ENCODE data around the gene TMEM269.

DNA sequence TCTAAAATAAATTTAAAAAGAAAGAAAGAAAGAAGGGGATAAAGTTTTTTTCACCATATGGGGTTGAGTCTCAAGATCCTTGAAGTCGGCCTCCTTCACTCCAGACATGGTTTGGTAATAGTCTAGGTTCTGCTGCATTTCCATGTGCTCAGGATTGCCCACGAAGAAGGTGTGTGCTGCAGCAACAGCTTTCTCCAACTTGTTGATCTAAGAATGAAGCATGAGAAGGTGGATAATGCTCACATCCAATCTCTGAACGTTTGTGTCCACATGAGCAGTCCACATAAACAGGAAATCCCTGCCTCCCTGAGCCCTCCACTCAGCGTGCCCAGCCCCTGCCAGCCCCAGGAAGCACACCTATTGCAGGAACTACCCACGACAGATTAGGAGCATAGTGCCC, 22.5 kb upstream of the TMEM269 start:
- TF ChIP-seq POLR2AphosphoS5 (IDR thresholded peaks at IDR 0.05; ENCODE audit: low read depth, low read length) (no peak), SIN3A (IDR thresholded peaks at IDR 0.05; ENCODE audit: borderline replicate concordance, insufficient read depth, low read length) (no peak), TAF1 (IDR thresholded peaks at IDR 0.05; ENCODE audit: borderline replicate concordance, insufficient read depth, low read length) (no peak)
- TF ChIP-seq, protein P1, sequence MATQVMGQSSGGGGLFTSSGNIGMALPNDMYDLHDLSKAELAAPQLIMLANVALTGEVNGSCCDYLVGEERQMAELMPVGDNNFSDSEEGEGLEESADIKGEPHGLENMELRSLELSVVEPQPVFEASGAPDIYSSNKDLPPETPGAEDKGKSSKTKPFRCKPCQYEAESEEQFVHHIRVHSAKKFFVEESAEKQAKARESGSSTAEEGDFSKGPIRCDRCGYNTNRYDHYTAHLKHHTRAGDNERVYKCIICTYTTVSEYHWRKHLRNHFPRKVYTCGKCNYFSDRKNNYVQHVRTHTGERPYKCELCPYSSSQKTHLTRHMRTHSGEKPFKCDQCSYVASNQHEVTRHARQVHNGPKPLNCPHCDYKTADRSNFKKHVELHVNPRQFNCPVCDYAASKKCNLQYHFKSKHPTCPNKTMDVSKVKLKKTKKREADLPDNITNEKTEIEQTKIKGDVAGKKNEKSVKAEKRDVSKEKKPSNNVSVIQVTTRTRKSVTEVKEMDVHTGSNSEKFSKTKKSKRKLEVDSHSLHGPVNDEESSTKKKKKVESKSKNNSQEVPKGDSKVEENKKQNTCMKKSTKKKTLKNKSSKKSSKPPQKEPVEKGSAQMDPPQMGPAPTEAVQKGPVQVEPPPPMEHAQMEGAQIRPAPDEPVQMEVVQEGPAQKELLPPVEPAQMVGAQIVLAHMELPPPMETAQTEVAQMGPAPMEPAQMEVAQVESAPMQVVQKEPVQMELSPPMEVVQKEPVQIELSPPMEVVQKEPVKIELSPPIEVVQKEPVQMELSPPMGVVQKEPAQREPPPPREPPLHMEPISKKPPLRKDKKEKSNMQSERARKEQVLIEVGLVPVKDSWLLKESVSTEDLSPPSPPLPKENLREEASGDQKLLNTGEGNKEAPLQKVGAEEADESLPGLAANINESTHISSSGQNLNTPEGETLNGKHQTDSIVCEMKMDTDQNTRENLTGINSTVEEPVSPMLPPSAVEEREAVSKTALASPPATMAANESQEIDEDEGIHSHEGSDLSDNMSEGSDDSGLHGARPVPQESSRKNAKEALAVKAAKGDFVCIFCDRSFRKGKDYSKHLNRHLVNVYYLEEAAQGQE (IDR thresholded peaks at IDR 0.05; ENCODE audit: insufficient read depth in 1 of 2, low read depth in 2 of 2, low read length in 2 of 2) = no peak
